Measurements from ENCODE around the gene COL23A1.

COL23A1 gene

DNA sequence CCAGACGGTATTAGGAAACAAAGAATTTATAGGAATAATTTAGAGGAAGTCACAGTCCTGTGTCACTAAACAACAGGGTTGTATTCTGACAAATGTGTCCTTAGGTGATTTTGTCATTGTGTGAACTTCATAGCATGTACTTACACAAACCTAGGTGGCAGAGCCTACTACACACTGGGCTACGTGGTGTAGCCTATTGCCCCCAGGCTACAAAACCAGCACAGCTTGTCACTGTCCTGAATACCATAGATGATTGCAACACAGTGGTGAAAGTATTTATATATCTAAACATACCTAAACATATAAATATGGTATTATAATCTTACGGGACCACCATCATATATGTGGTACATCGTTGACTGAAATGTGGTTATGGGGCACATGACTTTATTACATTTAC lies 69.3 kb downstream of the COL23A1 start:
- H3K4me3 Mint-ChIP-seq, result no peak overlapping the region
- no peaks in the 10 kb centered on the region for H3K9me3 Mint-ChIP-seq
- H3K27ac Mint-ChIP-seq, result no peak overlapping the region
- H3K36me3 Mint-ChIP-seq (ENCODE audit: low read depth), result no peaks in the 10 kb centered on the region
- peaks cover 6% of the 10 kb centered on the region for H3K27me3 Mint-ChIP-seq
- H3K4me1 Mint-ChIP-seq (ENCODE audit: low read depth), result no peaks in the 10 kb centered on the region

DNA sequence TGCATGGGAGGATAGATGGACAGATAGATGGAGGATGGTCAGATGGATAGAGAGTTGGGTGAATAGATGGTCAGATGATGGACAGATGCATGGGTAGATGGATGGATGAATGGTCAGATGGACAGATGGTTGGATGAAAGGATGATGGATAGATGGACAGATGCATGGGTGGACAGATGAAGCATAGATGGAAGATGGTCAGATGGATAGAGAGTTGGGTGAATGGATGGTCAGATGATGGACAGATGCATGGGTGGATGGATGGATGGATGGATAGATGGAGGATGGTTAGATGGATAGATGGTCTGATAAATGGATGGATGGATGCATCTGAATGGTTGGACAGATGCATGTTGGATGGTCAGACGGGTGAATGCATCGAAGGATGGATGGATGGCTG lies 70.4 kb downstream of the COL23A1 start:
- no peak overlapping the region for H3K27ac Mint-ChIP-seq
- H3K9me3 Mint-ChIP-seq, result no peaks in the 10 kb centered on the region
- H3K4me3 Mint-ChIP-seq, result no peak overlapping the region
- H3K27me3 Mint-ChIP-seq, result peaks cover 6% of the 10 kb centered on the region
- H3K36me3 Mint-ChIP-seq (ENCODE audit: low read depth), result no peaks in the 10 kb centered on the region
- no peaks in the 10 kb centered on the region for H3K4me1 Mint-ChIP-seq (ENCODE audit: low read depth)

DNA sequence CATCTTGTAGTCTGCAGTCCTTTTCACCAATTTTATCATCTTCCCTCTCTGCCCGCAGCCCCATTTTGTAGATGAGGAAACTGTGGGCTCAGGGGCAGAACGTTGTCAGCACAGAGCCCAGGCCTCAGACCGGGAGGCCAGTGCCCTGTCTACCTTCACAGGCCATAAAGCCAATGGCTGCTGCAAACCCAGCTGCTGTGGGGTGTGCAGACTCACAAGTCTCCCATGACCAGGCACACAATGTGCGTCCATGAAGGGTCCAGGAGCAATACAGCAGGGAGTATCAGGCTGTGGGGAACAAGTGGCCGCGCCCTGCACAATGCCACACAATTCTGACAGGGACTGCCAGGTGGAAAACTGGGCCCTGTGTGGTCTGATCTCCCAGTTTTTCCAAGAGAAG lies 71.0 kb downstream of the COL23A1 start:
- Mint-ChIP-seq H3K4me1 (ENCODE audit: low read depth) (no peaks in the 10 kb centered on the region), H3K36me3 (ENCODE audit: low read depth) (no peaks in the 10 kb centered on the region), H3K4me3 (no peak overlapping the region), H3K27me3 (peaks cover 6% of the 10 kb centered on the region), H3K9me3 (no peaks in the 10 kb centered on the region), H3K27ac (no peak overlapping the region)

DNA sequence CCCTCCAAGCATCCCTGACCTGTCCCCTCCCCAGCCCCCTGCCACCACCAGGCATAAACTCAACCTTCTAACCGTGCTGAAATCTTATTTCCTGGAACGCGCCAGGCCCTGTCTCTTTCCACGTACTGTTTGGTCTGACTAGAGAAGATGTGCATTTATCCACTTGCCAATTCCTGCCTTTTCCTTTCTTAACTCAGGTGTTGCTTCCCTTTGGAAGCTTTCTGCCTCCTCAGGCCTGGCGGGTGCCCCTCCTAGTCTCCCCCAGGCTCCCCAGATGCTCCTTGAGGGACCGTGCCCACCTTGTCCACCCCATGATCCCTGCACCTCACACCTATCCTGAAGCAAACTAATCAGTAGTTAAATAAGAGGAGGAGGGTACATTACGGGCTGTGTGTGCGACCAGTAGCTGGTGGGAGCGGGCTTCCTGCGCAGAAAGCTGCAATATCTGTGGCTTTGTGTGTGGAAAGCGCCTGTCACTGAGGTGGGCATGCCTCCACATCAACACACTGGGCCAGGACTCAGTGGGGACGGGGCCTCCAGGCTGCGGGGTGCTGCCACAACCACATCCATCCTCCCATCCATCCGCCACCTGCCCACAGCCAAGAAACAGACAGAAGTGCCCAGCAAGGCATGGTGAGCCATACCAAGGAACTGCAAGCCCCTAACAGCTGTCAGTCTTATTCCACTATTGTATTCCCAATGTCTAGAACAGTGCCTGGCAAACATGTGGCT lies 73.5 kb downstream of the COL23A1 start:
- Mint-ChIP-seq H3K27ac (no peak overlapping the region), H3K4me1 (ENCODE audit: low read depth) (no peaks in the 10 kb centered on the region), H3K27me3 (peaks cover 6% of the 10 kb centered on the region), H3K9me3 (no peaks in the 10 kb centered on the region), H3K36me3 (ENCODE audit: low read depth) (no peaks in the 10 kb centered on the region), H3K4me3 (no peak overlapping the region)

DNA sequence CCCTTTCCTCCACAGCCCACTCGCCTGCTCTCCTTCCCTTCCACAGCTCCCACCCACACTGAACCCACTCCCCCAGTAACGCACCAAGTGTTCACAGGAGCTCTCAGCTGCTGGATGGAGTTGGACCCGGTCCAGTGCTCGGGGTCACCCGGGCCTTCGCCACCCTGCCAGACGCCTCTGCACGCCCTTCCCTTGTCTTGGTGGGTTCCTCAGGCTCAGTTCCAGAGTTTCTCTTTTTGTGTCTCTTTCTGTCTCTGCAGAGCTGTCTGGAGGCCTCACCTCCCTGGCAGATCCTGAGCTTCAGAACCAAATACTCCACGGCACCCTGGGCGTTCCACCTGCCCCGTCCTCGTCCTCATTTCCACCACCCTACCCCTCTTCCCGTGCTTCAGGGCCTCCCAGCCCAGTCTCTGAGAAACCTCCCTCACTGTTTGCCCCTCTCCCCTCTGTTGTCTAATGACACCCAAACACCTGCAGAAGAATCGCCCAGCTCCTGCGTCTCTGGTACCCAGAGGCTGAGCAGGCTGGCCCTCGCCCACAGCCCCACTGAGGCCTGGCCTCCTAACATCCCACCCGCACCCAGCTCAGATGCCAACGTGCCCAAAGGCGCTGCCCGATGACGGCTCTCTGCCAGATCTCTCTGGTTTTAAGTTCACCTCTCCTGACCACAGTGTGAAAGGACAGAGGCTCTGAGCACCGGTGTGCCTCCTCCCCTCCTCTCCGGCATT lies 74.3 kb downstream of the COL23A1 start:
- Mint-ChIP-seq H3K27ac (no peak overlapping the region), H3K9me3 (no peaks in the 10 kb centered on the region), H3K27me3 (peaks cover 6% of the 10 kb centered on the region), H3K4me1 (ENCODE audit: low read depth) (no peaks in the 10 kb centered on the region), H3K4me3 (no peak overlapping the region), H3K36me3 (ENCODE audit: low read depth) (no peaks in the 10 kb centered on the region)

DNA sequence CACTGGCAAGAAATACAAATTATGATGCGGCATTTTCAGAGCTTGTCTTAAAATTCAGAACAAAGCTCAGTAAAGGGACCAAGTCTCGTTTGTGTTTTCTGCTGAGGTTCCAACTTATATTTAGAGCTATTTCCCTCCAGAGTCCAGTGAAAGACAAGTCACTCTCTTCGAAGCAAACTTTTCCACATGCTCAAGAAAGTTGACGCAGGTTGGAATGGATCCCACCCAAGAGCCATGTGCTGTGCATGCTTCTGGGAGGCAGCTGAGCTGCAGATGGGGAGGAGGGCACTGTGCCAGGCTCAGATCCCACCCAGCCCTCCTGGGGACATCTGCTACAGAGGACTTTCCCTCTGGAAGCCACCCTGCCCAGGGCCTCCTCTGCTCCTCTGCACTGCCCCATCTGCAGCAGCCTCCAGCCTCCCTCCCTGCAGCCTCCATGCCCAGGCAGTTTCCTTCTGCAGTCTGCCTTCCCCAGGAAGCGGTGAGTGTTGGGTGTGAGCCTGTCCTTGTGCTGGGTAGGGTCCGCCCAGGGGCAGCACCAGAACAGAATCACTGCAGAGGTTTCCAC lies 75.3 kb downstream of the COL23A1 start:
- Mint-ChIP-seq H3K9me3 (no peaks in the 10 kb centered on the region), H3K27ac (no peak overlapping the region), H3K4me3 (no peak overlapping the region), H3K27me3 (peaks cover 5% of the 10 kb centered on the region), H3K36me3 (ENCODE audit: low read depth) (no peaks in the 10 kb centered on the region), H3K4me1 (ENCODE audit: low read depth) (no peaks in the 10 kb centered on the region)

DNA sequence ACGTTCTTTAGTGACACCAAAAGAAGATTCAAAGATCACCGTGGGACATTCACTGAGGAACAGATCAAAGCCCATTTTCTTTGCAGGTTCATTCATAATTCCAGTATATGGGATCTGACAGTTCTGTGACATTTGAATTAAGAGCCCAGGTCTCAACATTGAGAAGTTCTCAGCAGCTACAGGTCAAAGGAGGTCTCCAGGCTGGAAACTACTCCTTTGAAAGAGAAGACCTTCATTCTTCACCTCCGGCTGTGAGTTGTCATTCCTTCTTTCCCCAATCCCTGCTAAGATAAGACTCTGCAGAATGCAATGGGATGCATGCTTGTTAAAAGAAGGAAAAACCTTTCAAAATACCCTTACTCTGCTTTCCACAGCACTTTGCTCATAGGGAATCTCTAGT lies 79.0 kb downstream of the COL23A1 start:
- Mint-ChIP-seq H3K9me3 (peaks cover 6% of the 10 kb centered on the region), H3K4me1 (ENCODE audit: low read depth) (no peaks in the 10 kb centered on the region), H3K27me3 (no peaks in the 10 kb centered on the region), H3K36me3 (ENCODE audit: low read depth) (no peaks in the 10 kb centered on the region), H3K4me3 (no peak overlapping the region), H3K27ac (no peak overlapping the region)

DNA sequence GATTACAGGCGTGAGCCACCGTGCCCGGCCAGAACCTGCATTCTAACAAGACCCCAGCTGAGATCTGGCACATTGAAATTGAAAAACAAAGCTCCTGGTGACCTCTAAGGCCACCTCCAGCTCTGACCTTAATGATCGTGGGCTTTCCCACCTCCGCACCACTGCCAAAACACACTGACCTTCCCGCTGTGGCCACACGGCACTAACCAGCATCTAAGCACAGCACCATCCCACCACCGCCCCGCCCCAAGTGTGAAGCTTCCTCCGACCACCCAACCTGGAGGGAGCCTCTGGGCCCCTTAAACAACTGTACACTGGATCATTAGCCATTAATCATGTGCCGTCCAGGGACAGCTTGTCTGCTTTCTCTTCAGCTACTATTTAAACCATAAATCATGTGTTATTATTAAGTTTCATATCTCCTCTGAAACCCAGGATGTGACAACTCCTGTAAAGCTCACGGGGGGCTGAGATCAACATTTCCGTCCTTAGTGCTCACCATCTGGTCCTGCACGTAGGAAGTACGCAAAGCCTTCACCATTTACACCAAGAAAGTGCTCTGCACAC lies 80.6 kb downstream of the COL23A1 start:
- Mint-ChIP-seq H3K4me3 (no peak overlapping the region), H3K27ac (no peak overlapping the region), H3K9me3 (peaks cover 6% of the 10 kb centered on the region), H3K27me3 (no peaks in the 10 kb centered on the region), H3K36me3 (ENCODE audit: low read depth) (no peaks in the 10 kb centered on the region), H3K4me1 (ENCODE audit: low read depth) (no peaks in the 10 kb centered on the region)

DNA sequence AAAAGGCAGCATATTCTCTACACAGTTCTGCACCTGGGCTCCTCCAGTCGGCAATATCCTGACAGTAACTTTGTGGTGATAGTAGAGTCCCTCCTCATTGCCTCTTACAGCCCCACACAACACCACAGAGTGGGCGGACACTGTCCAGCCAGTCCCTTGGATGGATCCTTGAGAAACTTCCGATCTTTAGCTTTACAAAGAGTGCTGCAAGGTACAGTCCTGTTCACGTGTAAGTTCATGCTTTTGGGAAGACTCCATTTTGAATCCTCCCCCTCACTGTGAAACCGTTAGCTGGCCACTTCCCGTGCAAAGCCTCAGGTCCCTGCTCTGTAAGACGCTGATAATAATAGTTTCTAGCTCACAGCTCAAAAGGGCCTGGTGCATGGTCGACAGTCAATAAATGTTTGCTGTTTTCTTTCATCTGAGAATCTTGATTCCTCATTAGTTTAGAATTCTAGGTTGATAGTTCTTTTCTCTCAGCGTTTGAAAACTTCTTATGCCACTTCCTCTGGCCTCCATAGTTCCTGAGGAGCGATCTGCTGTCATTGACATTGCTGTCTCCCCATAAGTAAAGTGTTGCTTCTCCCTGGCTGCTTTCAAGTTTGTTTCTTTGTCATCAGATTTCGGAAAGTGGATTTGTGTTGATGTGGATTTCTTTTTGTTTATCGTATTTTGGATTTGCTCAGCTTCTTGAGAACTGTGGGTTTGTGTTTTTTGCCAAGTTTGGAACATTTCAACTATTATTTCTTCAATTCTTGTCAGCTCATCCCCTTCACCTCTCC lies 82.9 kb downstream of the COL23A1 start:
- H3K9me3 Mint-ChIP-seq, result peaks cover 6% of the 10 kb centered on the region
- no peaks in the 10 kb centered on the region for H3K4me1 Mint-ChIP-seq (ENCODE audit: low read depth)
- H3K4me3 Mint-ChIP-seq, result no peak overlapping the region

DNA sequence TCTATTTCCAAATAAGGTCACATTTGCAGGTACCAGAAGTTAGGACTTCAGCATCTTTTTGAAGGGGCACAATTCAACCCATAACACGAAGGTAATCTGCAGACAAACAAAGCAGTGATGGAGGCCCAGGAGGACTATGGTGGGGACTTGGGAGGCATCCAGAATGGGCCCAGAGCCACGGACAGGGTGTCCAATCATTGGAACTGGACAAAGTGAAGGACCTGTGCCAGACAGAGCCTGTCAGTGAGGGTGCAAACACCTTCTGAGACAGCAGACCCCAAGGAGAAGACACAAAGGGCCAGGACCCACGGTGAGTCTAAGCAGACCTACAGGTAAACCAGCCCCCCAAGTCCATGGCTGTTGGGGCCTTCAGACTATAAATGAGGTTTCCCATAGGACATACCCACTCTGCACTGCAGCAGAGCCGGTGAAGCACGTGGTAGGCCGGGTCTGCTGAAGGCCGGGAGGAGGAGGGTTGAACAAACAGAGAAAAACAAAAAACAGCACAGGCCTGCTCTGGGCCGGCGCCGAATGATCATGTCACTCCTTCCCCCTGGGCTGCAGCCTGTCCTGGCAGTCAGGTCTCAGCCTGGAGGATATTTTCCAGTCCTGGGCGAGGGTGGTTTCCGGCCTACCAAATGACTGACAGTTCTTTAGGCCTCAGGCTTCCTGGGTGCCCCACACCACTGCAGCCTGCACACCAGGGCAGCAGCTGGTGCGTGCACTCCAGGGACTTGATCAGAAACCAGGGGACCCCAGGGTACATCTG lies 84.4 kb downstream of the COL23A1 start:
- H3K27ac Mint-ChIP-seq, result no peak overlapping the region
- no peaks in the 10 kb centered on the region for H3K27me3 Mint-ChIP-seq
- no peak overlapping the region for H3K4me3 Mint-ChIP-seq
- H3K36me3 Mint-ChIP-seq (ENCODE audit: low read depth), result no peaks in the 10 kb centered on the region
- peaks cover 6% of the 10 kb centered on the region for H3K9me3 Mint-ChIP-seq
- H3K4me1 Mint-ChIP-seq (ENCODE audit: low read depth), result no peaks in the 10 kb centered on the region

More for the DNA sequence above, 82.9 kb downstream of the COL23A1 start:
- Mint-ChIP-seq H3K27me3 (no peaks in the 10 kb centered on the region), H3K36me3 (ENCODE audit: low read depth) (no peaks in the 10 kb centered on the region), H3K27ac (no peak overlapping the region)

DNA sequence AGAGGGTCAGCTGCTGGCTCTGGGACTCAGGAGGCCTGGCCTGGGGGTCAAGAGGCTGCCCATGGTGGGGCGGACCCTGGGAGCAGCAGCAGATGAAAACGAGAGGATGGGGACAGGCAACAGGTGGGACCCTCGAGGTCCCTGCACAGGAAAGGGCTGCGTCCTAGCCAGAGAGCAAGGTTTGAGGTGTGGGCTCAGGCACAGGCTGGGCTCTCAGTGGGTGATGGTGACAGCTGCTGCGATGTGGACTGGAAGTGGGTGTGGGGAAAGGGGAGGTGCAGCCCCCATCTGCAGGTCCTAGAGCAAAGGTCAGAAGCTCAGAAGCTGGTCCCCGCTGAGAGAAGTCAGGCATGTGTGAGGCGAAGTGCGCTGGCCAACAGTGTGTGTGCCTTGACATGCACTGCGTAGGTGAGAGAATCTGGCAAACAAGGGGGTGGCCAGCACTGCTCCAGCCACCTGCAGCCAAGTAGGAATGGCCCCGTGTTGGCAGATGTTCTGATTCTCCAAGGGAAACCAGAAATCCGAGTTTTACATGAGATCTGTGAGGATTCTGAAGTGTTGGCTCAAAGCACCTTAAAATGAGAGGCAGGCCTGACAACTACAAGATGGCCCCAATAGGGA lies 85.7 kb downstream of the COL23A1 start:
- Mint-ChIP-seq H3K4me1 (ENCODE audit: low read depth) (no peaks in the 10 kb centered on the region), H3K9me3 (peaks cover 6% of the 10 kb centered on the region), H3K36me3 (ENCODE audit: low read depth) (no peaks in the 10 kb centered on the region), H3K27me3 (no peaks in the 10 kb centered on the region), H3K4me3 (no peak overlapping the region), H3K27ac (no peak overlapping the region)

DNA sequence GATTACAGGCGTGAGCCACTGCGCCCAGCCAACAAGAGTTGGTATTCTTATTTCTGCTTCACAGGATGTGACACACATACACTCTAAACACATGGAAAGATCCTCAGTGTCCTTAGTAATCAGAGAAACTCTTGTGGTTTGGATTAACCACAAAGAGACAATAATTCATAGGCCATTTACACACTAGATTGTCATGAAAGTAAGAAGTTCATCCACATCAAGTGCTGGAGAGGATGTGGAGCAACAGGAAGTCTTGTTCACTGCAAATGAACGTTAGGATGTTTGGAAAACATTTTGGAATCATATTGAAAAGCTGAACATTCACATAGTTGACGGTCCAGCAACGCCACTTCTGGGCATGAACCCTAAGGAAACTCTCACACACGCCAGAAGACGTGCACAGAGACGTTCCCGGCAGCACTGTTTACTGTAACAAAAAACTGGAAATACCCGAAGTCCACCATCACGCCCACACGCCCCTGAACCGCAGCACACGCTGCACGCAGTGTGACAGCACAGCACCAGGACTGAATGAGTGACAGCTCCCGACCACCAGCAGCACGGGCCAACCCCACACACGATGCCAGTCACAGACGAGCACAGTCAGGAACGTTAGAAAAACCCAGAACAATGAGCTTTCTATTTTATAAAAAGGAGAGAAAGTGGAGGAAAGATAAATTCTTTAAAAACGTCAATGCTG lies 87.6 kb downstream of the COL23A1 start:
- Mint-ChIP-seq H3K27ac (no peak overlapping the region), H3K4me3 (no peak overlapping the region), H3K9me3 (no peaks in the 10 kb centered on the region), H3K27me3 (no peaks in the 10 kb centered on the region), H3K4me1 (ENCODE audit: low read depth) (no peaks in the 10 kb centered on the region), H3K36me3 (ENCODE audit: low read depth) (no peaks in the 10 kb centered on the region)

DNA sequence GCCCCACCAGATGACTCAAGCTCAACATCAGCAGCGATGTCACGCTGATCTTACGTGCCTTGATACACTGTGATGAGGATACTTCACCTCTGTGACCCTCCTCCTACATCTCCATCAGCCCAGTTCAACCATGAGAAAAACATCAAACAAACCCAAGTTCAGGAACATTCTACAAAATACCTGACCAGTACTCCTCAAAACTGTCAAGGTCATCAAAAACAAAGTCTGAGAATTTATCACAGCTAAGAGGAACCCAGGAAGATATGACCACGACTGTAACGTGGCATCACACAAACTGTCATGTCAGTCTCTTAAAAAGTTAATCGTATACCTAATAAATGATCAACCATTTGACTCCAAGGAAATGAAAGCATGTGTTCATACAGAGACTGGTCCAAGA lies 90.8 kb downstream of the COL23A1 start:
- H3K9me3 Mint-ChIP-seq, result no peaks in the 10 kb centered on the region
- H3K4me1 Mint-ChIP-seq (ENCODE audit: low read depth), result no peaks in the 10 kb centered on the region
- H3K36me3 Mint-ChIP-seq (ENCODE audit: low read depth), result no peaks in the 10 kb centered on the region
- H3K4me3 Mint-ChIP-seq, result no peak overlapping the region
- H3K27ac Mint-ChIP-seq, result no peak overlapping the region
- no peaks in the 10 kb centered on the region for H3K27me3 Mint-ChIP-seq
